Erythroblast (primary cell): ENCODE data around the gene UGT1A10.
"Not testable (repeated sequence)": the region's sequence is repeated elsewhere in the genome, so short reads cannot be mapped to it uniquely, and the experiment has no call there.

Experiments
- DNase-seq, 2 experiments: peaks; one replicate each; lab custom pipeline; 2025; lab: John Stamatoyannopoulos, UW
- GATA1 ChIP-seq: IDR thresholded peaks from 2 replicates; pipeline ENCODE4 v1.6.1; 2011; ENCODE audit warnings: low read depth, mild to moderate bottlenecking, control low read depth, low read length, moderate library complexity
- POLR2A ChIP-seq: IDR thresholded peaks from 2 replicates; pipeline ENCODE4 v1.6.1; 2011; ENCODE audit warnings: mild to moderate bottlenecking, low read length

Gene UGT1A10

GRCh38 chr2:233691443-233692433, 55.5 kb downstream of the UGT1A10 start:
- TF ChIP-seq POLR2A (no peak), GATA1 (no peak)
- peak; percentile 10 to 24 for DNase-seq

- TF ChIP-seq GATA1 (no peak), POLR2A (no peak)
- DNase-seq, result no peak
Observed at GRCh38 chr2:233692648-233693047, 56.4 kb downstream of the UGT1A10 start, which contains the start of gene UGT1A6. Gene UGT1A6, plus strand, starts transcription at chr2:233692890. Its CDS starts 115 bp downstream, at chr2:233693005.

GRCh38 chr2:233693963-233694362, 57.7 kb downstream of the UGT1A10 start:
- no peak for DNase-seq
- no peak for TF ChIP-seq GATA1
- no peak for TF ChIP-seq POLR2A

GRCh38 chr2:233698740-233699139, 62.5 kb downstream of the UGT1A10 start:
- no peak for DNase-seq
- TF ChIP-seq GATA1 (no peak), POLR2A (no peak)

GRCh38 chr2:233699424-233700027, 63.3 kb downstream of the UGT1A10 start:
- no peak for DNase-seq
- TF ChIP-seq GATA1 (no peak), POLR2A (no peak)

GRCh38 chr2:233700028-233700635, 63.9 kb downstream of the UGT1A10 start:
- DNase-seq, result peak; percentile 78 to 93
- TF ChIP-seq POLR2A (no peak), GATA1 (peak; percentile 54)

GRCh38 chr2:233700842-233701241, 64.6 kb downstream of the UGT1A10 start:
- not testable (repeated sequence) for DNase-seq

GRCh38 chr2:233702238-233702637, 66.0 kb downstream of the UGT1A10 start:
- DNase-seq, result no peak
- TF ChIP-seq POLR2A (no peak), GATA1 (no peak)

GRCh38 chr2:233705911-233706506, 69.8 kb downstream of the UGT1A10 start:
- TF ChIP-seq GATA1, result no peak
- TF ChIP-seq POLR2A, result no peak
- no peak for DNase-seq

GRCh38 chr2:233706720-233707119, 70.5 kb downstream of the UGT1A10 start:
- DNase-seq, result no peak
- TF ChIP-seq POLR2A, result no peak
- no peak for TF ChIP-seq GATA1

- no peak for TF ChIP-seq GATA1
- no peak for TF ChIP-seq POLR2A
- DNase-seq, result no peak
Observed at GRCh38 chr2:233707940-233708644, 71.8 kb downstream of the UGT1A10 start.

- no peak for DNase-seq
- TF ChIP-seq GATA1 (no peak), POLR2A (no peak)
Observed at GRCh38 chr2:233708942-233709341, 72.7 kb downstream of the UGT1A10 start.
